Mammary epithelial cell (primary cell): ENCODE measurements around the gene RBM4.

Source experiments
- EZH2 ChIP-seq: IDR thresholded peaks from 2 replicates; pipeline ENCODE4 v1.6.1; 2012; ENCODE audit warnings: low read length, inconsistent platforms, borderline replicate concordance
- TF ChIP-seq, protein P1 (sequence below), 2 donors: IDR thresholded peaks in 1 of 2; conservative IDR thresholded peaks in 1 of 2; 2 replicates each; pipeline ENCODE4 v1.5.1; 2011 to 2012; ENCODE audit warnings: inconsistent platforms in 2 of 2, low read length in 2 of 2, mild to moderate bottlenecking in 2 of 2, control low read depth in 1 of 2, low read depth in 1 of 2; ENCODE audit not compliant: insufficient read depth in 1 of 2; ENCODE audit errors: extremely low read depth in 1 of 2

DNA sequence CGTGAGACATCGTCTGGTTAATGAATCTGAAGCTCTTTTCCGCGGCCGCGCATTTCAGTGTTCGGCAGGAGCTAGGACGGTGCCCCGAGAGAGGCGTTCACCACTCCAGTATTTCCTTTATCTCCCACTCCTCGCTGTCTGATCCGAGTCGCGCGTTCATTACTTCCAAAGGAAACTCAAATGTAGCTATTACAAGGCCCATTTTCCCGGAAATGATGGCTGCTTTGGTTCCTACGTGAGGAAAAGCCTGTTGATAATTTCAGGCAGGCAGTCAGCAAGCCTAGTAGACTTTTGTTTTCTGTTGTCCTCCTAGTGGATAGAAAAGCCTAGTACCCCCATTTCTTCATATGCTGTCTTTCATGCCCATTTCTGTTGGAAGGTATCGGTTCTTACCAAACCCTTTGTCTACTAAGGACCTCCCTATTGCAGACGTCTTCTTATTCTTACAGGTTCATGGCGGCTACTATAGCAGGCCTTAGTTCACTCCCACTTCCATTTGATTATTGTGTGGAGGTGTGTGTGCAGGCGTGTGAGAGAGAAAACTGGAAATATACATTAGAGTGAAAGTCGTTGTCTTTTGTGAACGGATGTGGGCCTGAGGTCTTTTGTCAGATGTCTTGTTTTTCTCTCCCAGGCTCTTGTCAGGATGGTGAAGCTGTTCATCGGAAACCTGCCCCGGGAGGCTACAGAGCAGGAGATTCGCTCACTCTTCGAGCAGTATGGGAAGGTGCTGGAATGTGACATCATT, 737 bp downstream of the RBM4 start:
- TF ChIP-seq, protein P1, sequence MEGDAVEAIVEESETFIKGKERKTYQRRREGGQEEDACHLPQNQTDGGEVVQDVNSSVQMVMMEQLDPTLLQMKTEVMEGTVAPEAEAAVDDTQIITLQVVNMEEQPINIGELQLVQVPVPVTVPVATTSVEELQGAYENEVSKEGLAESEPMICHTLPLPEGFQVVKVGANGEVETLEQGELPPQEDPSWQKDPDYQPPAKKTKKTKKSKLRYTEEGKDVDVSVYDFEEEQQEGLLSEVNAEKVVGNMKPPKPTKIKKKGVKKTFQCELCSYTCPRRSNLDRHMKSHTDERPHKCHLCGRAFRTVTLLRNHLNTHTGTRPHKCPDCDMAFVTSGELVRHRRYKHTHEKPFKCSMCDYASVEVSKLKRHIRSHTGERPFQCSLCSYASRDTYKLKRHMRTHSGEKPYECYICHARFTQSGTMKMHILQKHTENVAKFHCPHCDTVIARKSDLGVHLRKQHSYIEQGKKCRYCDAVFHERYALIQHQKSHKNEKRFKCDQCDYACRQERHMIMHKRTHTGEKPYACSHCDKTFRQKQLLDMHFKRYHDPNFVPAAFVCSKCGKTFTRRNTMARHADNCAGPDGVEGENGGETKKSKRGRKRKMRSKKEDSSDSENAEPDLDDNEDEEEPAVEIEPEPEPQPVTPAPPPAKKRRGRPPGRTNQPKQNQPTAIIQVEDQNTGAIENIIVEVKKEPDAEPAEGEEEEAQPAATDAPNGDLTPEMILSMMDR (conservative IDR thresholded peaks at IDR 0.05 in 1 of 2, IDR thresholded peaks at IDR 0.05 in 1 of 2; ENCODE audit: extremely low read depth in 1 of 2, insufficient read depth in 1 of 2, low read depth in 1 of 2, low read length in 2 of 2) = no peak
- TF ChIP-seq EZH2 = no peak
